GM21737 (cell line): Measurements from ENCODE around the gene HVCN1.

ENCODE experiments used
- ATAC-seq: cut with Tn5 transposase; IDR thresholded peaks from one replicate; pipeline ENCODE4 v1.9.1; 2021; ENCODE audit warnings: mild to moderate bottlenecking, moderate library complexity; ENCODE audit not compliant: unreplicated experiment

Gene HVCN1

GRCh38 chr12:110699591-110700445 is 10.9 kb upstream of the HVCN1 start:
- no peak for ATAC-seq

DNA sequence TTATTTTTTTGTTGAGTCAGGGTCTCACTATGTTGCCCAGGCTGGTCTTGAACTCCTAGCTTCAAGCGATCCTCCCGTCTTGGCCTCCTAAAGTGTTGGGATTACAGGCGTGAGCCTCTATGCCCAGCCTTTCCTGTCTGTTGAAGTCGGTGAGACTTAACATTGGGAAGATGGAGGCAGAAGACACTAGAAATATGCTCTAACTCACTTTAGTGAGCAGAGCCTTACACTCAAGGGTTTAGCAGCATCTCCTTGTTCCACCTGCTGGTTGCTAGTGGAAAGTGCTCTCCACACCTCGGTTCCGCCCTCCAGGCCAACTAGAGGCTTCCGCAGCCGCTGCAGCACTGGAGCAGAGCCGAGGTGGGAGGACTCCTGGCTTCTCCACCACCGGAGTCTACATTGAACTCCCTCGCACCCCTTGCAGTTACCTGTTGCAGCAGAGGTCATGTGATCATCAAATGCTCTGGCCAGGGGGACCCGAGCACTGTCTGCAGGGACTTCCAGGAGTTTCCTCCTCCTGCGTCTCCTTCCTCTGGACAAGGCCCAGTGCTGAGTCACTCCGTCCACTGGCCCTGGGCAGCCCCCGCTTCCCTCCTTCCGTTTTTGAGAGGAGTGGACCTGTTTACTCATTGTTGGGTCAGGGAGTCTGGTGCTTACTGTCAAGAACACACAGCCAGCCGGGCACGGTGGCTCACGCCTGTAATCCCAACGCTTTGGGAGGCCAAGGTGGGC is 9.4 kb upstream of the HVCN1 start:
- peak; percentile 88 for ATAC-seq

- no peak for ATAC-seq
Observed at GRCh38 chr12:110697236-110697635, 8.3 kb upstream of the HVCN1 start.

- no peak for ATAC-seq
Observed at GRCh38 chr12:110696283-110696682, 7.4 kb upstream of the HVCN1 start.

DNA sequence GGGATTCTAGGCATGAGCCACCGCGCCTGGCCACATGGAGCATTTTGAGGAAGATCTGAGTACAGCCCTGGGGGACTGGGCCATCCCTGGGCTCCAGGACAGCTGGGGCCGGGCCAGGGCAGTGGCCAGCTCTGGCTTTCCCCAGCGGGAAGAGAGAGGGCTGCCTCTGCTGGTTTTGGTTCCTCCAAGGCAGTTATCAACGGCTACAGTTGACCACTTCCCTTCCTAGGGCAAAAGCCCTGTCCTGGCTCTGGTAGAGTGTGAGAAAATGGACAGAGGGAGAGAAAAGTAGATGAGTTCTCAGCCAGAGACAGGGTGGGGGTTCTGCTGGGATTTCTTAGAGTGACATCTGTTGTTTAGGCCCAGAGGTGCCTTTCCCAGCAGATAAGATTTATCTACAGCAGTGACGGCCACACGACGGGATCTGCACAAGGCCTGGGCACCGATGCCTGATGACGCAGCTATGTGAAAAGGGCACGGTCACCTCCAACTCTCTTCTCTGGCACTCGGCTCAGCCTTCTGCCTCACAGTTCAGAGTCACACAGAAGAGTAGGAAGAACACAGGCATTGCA is 5.5 kb upstream of the HVCN1 start:
- ATAC-seq, result no peak

- no peak for ATAC-seq
Observed at GRCh38 chr12:110693731-110694130, 4.8 kb upstream of the HVCN1 start.

DNA sequence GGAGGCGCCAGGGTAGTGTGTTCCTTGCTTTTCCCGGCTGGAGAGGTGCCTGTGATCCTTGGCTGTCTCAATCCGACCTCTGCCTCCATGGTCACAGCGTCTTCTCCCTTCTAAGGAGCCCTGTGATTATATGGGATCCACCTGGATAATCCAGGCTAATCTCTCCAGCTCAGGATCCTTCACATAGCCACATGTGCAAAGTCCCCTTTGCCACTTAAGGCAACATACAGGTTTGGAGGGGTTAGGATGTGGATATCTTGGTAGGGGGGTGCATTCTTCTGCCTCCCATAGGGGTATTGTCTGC is 1.2 kb upstream of the HVCN1 start:
- no peak for ATAC-seq

GRCh38 chr12:110689281-110690126 is 589 bp upstream of the HVCN1 start:
- ATAC-seq, result peak; percentile 50

DNA sequence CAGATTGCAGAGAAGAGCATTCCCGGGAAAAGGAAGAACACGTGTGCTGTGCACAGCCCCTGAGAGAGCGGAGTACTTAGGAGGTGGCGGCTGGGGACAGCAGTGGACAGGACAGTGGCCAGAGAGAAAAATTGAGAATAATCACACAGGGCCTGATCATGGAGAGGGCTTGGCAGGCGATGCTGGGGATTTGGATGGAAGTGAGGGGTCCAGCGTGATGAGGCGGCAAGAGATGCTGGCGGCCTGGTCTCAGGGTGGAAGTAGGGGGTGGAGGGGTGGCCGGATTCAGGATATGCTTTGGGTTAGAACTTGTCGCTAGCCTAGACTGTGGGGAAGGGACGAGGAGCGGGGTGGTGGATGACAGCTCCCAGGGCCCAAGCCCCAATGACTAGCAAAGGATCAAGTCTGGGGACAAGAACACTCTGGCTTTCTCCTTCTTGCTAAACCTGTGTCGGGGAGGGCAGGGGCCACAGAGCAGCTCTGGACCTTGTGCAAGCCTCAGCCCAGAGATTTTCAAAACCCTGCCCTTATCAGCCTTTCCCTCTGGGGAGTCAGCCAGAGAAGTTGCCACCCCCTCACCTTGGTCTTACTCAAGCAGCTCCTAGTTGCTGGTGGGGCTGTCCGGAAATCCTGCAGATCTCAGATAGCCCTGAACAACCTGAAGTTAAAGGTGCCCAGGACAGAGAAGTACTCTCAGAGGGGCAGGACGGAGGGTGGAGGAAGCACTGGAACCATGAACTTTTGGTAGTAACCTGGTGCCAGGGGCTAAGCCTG is 1.3 kb downstream of the HVCN1 start:
- ATAC-seq, result no peak

DNA sequence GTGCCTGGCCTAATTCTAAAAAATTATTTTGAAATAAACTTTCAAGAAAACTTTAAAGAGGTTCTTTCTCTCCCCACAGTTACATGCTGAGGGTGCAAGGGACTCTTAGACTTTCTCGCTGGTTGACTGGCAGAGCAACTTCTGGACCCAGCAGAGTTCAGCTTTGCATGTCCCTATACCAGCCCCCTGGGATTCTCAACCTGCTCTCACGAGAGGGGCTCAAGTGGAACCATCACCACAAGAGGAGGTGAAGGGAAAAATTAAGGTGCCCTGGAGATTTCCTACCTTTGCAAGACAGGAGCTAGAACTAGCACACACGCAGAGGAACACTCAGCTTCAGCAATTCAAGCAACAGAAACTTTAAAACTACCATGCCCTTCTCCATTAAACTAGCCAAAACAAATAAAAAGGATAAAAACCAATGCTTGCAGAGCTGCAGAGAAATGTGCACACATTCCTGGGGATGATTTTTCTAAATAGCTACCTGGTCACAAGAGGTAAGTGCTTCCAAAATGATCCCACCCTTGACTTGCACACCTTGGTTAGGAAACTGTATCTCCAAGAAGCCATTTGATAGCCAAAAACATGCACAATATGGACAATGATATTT is 2.5 kb downstream of the HVCN1 start:
- ATAC-seq, result no peak

GRCh38 chr12:110684312-110684836 is 4.5 kb downstream of the HVCN1 start:
- ATAC-seq, result no peak

DNA sequence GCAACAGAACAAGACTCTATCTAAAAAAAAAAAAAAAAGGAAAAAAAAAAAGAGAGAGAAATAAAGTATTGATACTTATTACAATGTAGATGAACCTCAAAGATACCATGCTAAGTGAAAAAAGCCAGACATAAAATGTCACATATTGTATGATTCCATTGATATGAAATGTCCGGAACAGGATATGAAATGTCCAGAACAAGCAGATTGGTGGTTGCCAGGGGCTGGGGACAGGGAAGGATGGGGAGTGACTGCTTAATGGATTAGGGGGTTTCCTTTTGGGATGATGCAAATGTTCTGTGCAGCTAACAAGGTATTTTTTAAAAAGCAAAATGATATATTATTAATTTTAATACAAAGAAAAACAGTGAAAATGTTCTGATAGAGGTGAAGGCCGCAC is 5.0 kb downstream of the HVCN1 start:
- no peak for ATAC-seq

GRCh38 chr12:110680032-110680431 is 8.9 kb downstream of the HVCN1 start:
- no peak for ATAC-seq

DNA sequence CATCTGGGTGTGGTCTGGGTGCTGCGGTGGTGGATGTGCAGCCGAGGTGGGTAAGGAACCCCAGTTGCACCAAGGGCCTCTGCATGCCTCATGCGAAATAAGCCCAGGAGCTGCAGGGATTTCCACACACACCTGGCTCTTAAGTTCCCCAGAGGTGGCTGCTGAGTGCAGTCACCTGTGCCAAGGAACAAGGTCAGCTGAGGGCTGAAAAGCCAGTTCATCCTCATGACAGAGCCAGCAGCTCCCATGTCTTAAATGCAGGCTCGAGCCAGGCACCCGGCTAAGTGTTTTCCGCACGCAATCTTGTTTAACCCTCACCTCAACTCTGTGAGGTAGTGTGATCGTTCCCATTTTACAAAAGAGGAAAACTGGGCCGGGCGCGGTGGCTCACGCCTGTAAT is 9.7 kb downstream of the HVCN1 start:
- ATAC-seq, result no peak

DNA sequence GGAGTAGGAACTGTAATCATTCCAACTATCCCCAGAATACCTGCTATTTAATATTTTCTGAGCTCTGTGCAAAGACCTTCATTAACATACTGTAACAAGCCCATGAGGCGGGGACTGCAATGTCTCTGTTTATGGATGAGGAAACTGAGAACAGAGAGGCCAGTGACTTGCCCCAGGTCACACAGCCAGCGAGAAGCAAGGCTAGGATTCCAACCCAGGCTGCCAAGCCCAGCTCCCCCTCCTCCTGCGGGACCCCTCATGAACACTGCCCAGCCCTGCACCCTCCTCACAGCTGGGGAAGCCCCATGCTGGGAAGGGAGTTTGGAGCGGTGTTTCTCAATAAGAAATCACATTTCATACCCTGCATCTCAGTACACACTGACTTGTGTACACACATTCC is 10.9 kb downstream of the HVCN1 start:
- no peak for ATAC-seq

DNA sequence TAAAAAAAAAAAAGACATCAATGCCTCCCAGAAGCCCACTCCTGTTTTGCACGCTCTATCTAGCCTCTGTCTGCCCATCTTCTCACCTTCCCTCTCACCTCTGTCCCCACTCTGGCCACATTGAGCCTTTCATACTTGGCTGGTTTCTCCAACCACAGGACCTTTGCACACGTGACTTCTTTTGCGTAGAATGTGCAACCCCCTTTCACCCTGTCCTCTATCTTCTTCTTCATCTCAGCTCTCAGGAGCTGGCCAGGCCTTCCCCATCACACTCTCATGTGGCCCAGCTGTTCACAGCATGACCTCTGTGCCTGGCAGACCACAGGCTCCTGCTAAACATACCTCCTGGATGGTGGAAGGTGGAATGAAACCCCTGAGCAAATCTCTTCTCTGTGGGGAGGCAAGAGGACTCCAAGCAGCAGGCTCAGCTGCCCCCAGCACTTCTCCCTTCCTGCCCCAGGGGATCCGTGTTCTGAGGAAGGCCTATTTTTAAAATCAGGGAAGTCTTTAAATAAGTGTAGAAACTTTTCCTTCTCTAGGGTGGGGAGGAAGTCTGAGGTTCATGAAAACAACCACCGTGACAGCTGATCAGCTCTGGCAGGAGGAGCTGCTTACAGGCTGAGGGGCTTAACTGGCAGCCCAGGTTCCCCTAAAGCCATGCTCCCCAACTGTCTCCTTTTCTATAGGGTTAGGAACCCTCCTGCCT is 11.6 kb downstream of the HVCN1 start:
- peak; percentile 80 for ATAC-seq

GRCh38 chr12:110676171-110676570 is 12.7 kb downstream of the HVCN1 start:
- ATAC-seq, result no peak

DNA sequence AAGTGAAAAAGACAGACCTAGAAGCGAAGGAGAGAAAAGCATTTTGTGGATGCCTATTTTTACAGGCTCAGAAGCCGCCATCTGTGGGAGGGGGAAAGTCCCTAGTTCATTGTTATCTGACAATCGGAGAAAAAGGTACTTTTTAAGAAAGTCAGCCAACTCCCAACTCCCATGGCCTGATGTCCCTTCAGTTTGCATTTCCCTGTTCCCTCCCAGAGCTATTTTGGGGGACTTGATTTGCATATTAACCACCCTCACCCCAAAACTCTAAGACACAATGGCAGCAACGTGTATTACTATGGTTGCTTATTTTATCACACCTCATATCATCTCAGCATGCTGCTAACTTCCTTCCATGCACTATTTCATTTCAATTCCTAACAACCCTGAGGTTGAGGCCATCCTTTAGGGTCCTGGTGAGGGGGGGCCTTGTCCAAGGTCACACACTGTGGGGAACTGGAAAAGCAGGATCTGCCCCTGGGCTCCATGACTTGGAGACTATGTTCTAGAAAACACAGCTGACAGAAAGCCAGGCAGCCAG is 18.7 kb downstream of the HVCN1 start:
- ATAC-seq, result peak; percentile 57

- peak; percentile 33 for ATAC-seq
Observed at GRCh38 chr12:110669193-110669502, 19.8 kb downstream of the HVCN1 start.
